OCI-LY3 (cell line): ENCODE results near the gene CHD5.

Experiments
- H2AFZ ChIP-seq: fragments of 200-600, 300-600 bp; shearing (Covaris generic); 2 replicates; pipeline ENCODE4 v1.6.0; 2014; ENCODE audit warnings: antibody characterized with exemption, low read depth, low read length
- H3K27ac ChIP-seq: fragments of 200-600, 300-600 bp; sonication (generic); 2 replicates; pipeline ENCODE4 v1.5.1; 2014; ENCODE audit warnings: mild to moderate bottlenecking, low read length, moderate library complexity, mixed read lengths
- H3K27me3 ChIP-seq: fragments of 200-600, 300-600 bp; sonication (generic); 2 replicates; pipeline ENCODE4 v1.6.1; 2014; ENCODE audit warnings: low read depth, low read length, mixed read lengths
- H3K36me3 ChIP-seq: fragments of 200-600, 300-600 bp; sonication (generic); replicated peaks from 2 replicates; pipeline ENCODE3; 2014; ENCODE audit warnings: low read depth, low read length, mixed read lengths
- H3K4me1 ChIP-seq: fragments of 300-600, 200-600 bp; sonication (generic); 2 replicates; pipeline ENCODE4 v1.6.1; 2014; ENCODE audit warnings: low read length, mixed read lengths
- H3K4me2 ChIP-seq: fragments of 200-600, 300-600 bp; sonication (generic); 2 replicates; pipeline ENCODE4 v1.6.1; 2014; ENCODE audit warnings: low read length, mixed read lengths
- H3K4me3 ChIP-seq: fragments of 300-600, 200-600 bp; sonication (generic); 2 replicates; pipeline ENCODE4 v1.5.1; 2014; ENCODE audit warnings: antibody characterized with exemption, mild to moderate bottlenecking, low read length, moderate library complexity
- H3K79me2 ChIP-seq: fragments of 300-600, 200-600 bp; shearing (Covaris generic); 2 replicates; pipeline ENCODE4 v1.6.1; 2014; ENCODE audit warnings: mild to moderate bottlenecking, low read length, mixed read lengths
- H3K9ac ChIP-seq: fragments of 300-600, 200-600 bp; shearing (Covaris generic); 2 replicates; pipeline ENCODE4 v1.6.0; 2014; ENCODE audit warnings: mild to moderate bottlenecking, low read length, moderate library complexity
- H3K9me3 ChIP-seq: fragments of 200-600, 300-600 bp; shearing (Covaris generic); 2 replicates; pipeline ENCODE4 v1.6.1; 2014; ENCODE audit warnings: low read length, mixed read lengths; ENCODE audit not compliant: insufficient read depth
- H4K20me1 ChIP-seq: fragments of 200-600, 300-600 bp; sonication (generic); 2 replicates; pipeline ENCODE4 v1.6.1; 2016; ENCODE audit warnings: low read length, mixed read lengths; ENCODE audit not compliant: insufficient read depth
- CTCF ChIP-seq: fragments of 200-600, 300-600 bp; sonication (generic); IDR thresholded peaks from 2 replicates; pipeline ENCODE4 v1.5.1; 2014; ENCODE audit warnings: antibody characterized with exemption, low read length, low read depth
- EZH2phosphoT487 ChIP-seq: fragments of 200-600 bp; shearing (Covaris generic); IDR thresholded peaks from 2 replicates; pipeline ENCODE4 v1.6.1; 2018; ENCODE audit warnings: antibody characterized with exemption, mixed run types, low read depth

The CHD5 gene

GRCh38 chr1:6145864-6146410 lies 34.2 kb downstream of the CHD5 start:
- Histone ChIP-seq H3K4me2 (no peak overlapping the region), H3K4me1 (peaks cover 5% of the 10 kb centered on the region), H3K9ac (no peak overlapping the region), H3K27ac (no peak overlapping the region), H3K4me3 (no peak overlapping the region), H3K27me3 (no peaks in the 10 kb centered on the region), H2AFZ (no peak overlapping the region), H3K9me3 (no peaks in the 10 kb centered on the region), H3K79me2 (no peaks in the 10 kb centered on the region), H3K36me3 (no peaks in the 10 kb centered on the region), H4K20me1 (no peaks in the 10 kb centered on the region)
- TF ChIP-seq CTCF = no peak
- no peak for TF ChIP-seq EZH2phosphoT487

- Histone ChIP-seq H3K9ac (no peak overlapping the region), H3K4me3 (no peak overlapping the region), H3K4me1 (peaks cover 5% of the 10 kb centered on the region), H3K9me3 (no peaks in the 10 kb centered on the region), H4K20me1 (no peaks in the 10 kb centered on the region), H3K36me3 (no peaks in the 10 kb centered on the region), H2AFZ (no peak overlapping the region), H3K27ac (no peak overlapping the region), H3K27me3 (no peaks in the 10 kb centered on the region), H3K4me2 (no peak overlapping the region), H3K79me2 (no peaks in the 10 kb centered on the region)
- TF ChIP-seq CTCF (no peak), EZH2phosphoT487 (no peak)
These were observed 34.7 kb downstream of the CHD5 start for GRCh38 chr1:6145396-6145750.

- no peak overlapping the region for H3K27ac ChIP-seq
- no peaks in the 10 kb centered on the region for H3K36me3 ChIP-seq
- peaks cover 5% of the 10 kb centered on the region for H3K4me1 ChIP-seq
- H3K4me3 ChIP-seq = no peak overlapping the region
- no peaks in the 10 kb centered on the region for H3K27me3 ChIP-seq
- H3K9ac ChIP-seq = no peak overlapping the region
- no peaks in the 10 kb centered on the region for H3K9me3 ChIP-seq
- no peaks in the 10 kb centered on the region for H4K20me1 ChIP-seq
- no peak overlapping the region for H3K4me2 ChIP-seq
- no peak overlapping the region for H2AFZ ChIP-seq
- H3K79me2 ChIP-seq = no peaks in the 10 kb centered on the region
- no peak for TF ChIP-seq EZH2phosphoT487
- no peak for TF ChIP-seq CTCF
These were observed 35.3 kb downstream of the CHD5 start for GRCh38 chr1:6144647-6145395.

GRCh38 chr1:6144175-6144574 lies 35.9 kb downstream of the CHD5 start:
- H4K20me1 ChIP-seq = no peaks in the 10 kb centered on the region
- H3K79me2 ChIP-seq = no peaks in the 10 kb centered on the region
- no peak overlapping the region for H3K9ac ChIP-seq
- H3K27me3 ChIP-seq = no peaks in the 10 kb centered on the region
- TF ChIP-seq CTCF (no peak), EZH2phosphoT487 (no peak)
- H3K27ac ChIP-seq = no peak overlapping the region
- H3K4me2 ChIP-seq = no peak overlapping the region
- no peaks in the 10 kb centered on the region for H3K9me3 ChIP-seq
- H3K4me3 ChIP-seq = no peak overlapping the region
- no peak overlapping the region for H2AFZ ChIP-seq
- H3K4me1 ChIP-seq = peaks cover 5% of the 10 kb centered on the region
- H3K36me3 ChIP-seq = no peaks in the 10 kb centered on the region
